Activated T-helper 1 cell treated with Interleukin-2 at 50 U/mL for 16 hours (primary cell): ENCODE measurements around the gene NCAPD2.

Experiments used
- DNase-seq: peaks from one replicate; pipeline ENCODE4 v3.0.0-alpha.2; 2020; ENCODE audit warnings: low read depth

Gene NCAPD2, protein sequence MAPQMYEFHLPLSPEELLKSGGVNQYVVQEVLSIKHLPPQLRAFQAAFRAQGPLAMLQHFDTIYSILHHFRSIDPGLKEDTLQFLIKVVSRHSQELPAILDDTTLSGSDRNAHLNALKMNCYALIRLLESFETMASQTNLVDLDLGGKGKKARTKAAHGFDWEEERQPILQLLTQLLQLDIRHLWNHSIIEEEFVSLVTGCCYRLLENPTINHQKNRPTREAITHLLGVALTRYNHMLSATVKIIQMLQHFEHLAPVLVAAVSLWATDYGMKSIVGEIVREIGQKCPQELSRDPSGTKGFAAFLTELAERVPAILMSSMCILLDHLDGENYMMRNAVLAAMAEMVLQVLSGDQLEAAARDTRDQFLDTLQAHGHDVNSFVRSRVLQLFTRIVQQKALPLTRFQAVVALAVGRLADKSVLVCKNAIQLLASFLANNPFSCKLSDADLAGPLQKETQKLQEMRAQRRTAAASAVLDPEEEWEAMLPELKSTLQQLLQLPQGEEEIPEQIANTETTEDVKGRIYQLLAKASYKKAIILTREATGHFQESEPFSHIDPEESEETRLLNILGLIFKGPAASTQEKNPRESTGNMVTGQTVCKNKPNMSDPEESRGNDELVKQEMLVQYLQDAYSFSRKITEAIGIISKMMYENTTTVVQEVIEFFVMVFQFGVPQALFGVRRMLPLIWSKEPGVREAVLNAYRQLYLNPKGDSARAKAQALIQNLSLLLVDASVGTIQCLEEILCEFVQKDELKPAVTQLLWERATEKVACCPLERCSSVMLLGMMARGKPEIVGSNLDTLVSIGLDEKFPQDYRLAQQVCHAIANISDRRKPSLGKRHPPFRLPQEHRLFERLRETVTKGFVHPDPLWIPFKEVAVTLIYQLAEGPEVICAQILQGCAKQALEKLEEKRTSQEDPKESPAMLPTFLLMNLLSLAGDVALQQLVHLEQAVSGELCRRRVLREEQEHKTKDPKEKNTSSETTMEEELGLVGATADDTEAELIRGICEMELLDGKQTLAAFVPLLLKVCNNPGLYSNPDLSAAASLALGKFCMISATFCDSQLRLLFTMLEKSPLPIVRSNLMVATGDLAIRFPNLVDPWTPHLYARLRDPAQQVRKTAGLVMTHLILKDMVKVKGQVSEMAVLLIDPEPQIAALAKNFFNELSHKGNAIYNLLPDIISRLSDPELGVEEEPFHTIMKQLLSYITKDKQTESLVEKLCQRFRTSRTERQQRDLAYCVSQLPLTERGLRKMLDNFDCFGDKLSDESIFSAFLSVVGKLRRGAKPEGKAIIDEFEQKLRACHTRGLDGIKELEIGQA (N-terminal part only)

DNA sequence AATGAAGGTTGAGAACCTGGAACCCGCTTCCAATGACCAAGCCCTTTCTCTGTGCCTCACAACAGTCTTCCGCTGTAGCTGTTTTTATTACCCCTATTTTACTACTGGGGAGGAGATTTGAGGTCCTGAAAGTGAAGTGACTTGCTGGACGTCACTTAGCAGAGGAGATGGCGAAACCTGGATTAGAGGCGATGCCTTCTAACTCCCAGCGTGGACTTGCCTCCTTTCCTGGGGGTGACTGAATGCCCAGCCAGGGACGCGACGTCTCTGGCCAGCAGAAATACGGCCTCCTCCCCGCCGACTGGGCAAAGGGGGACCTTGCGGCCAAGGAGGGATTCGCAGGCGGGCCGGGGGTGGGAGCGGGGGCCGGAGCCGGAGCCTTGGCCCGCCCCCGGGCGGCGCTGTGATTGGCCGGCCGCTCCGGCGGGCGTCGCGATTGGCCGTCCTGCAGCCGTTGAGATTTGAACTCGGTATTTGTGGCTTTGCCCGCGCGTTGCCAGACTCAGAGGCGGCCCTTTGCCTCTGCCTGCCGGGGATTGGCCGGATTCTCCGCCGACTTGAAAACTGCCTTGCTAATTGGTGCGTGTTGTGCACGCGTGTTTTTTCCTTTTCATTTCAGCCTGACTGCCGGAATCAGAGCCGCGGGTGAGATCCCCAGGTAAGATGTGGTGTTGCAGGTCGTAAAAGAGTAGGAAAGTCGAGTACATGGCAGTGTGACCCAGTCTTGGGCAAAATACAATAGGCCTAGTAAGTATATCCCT lies at the start of gene NCAPD2:
NCAPD2 (plus strand) TSS at position 606 of the 761 bp plus-strand sequence. CDS start 997 bp downstream, outside the sequence.
- peak; percentile 91 for DNase-seq

DNA sequence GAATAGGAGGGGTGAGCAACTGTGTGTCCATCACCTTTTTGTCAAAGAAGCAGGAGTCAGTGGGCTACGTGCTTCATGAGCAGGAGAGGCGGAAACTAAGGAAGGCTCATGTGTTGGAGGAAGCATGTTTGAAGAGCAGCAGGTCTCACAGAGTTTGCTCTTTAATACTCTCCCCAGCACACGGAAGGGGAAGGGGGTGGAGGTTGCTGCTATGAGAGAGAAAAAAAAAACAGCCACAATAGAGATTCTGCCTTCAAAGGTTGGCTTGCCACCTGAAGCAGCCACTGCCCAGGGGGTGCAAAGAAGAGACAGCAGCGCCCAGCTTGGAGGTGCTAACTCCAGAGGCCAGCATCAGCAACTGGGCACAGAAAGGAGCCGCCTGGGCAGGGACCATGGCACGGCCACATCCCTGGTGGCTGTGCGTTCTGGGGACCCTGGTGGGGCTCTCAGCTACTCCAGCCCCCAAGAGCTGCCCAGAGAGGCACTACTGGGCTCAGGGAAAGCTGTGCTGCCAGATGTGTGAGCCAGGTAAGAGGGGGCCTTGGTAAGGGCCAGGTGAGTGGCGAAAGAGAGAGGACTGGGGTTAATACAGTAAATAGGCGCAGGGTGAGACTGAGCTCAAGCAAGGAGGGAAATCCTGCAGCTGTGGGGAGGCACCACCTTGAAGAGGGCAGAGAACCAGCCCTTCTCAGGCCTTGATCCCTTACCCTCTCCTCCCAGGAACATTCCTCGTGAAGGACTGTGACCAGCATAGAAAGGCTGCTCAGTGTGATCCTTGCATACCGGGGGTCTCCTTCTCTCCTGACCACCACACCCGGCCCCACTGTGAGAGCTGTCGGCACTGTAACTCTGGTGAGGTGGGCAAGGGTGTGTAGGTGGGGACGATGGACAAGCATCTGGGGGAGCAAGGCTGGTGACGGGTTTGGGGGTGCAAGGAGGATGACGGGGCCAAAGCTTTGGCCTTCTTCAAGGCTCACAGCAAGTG lies 48.9 kb upstream of the NCAPD2 start, which contains the start of gene CD27:
CD27 (plus strand) TSS at position 252 of the 985 bp plus-strand sequence; CDS start at position 393, 141 bp downstream.
- DNase-seq = no peak

DNA sequence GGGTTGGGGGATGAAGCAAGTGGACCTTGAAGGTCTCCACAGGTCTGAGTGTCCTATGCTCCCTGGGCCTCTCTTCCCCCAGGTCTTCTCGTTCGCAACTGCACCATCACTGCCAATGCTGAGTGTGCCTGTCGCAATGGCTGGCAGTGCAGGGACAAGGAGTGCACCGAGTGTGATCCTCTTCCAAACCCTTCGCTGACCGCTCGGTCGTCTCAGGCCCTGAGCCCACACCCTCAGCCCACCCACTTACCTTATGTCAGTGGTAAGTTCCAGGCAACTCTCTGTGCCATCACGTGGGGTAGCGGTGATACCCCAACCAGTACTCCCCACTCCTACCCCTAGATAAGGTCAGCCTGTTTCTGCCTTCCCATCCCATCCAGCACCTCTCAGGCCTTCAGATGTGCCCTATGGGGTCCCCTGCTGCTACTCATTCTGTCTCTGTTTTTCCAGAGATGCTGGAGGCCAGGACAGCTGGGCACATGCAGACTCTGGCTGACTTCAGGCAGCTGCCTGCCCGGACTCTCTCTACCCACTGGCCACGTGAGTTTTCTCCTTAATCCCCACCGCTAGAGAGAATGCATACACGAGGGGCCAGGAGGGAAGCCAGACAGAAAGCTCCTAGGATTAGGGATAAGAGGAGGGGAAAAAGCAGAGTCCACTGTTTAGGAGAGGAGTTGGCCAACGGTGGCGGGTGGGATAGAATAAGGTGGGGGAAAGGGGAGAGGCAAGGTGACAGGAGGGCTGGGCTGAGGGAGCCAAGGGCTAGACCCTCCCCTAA lies 43.6 kb upstream of the NCAPD2 start:
- no peak for DNase-seq

DNA sequence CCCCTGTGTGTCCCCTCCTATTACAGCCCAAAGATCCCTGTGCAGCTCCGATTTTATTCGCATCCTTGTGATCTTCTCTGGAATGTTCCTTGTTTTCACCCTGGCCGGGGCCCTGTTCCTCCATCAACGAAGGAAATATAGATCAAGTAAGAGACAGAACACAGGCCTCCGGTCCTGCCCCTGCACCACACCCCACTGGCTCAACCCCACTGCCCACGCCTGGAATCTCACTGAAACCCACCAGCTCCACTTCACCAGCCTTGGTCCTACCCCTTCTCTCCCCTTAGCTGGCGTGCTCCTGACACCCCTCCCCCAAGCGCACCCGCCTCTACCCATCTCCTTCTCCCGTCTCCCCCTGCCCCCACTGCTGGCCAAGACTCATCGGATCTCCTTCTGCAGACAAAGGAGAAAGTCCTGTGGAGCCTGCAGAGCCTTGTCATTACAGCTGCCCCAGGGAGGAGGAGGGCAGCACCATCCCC lies 43.0 kb upstream of the NCAPD2 start:
- no peak for DNase-seq

DNA sequence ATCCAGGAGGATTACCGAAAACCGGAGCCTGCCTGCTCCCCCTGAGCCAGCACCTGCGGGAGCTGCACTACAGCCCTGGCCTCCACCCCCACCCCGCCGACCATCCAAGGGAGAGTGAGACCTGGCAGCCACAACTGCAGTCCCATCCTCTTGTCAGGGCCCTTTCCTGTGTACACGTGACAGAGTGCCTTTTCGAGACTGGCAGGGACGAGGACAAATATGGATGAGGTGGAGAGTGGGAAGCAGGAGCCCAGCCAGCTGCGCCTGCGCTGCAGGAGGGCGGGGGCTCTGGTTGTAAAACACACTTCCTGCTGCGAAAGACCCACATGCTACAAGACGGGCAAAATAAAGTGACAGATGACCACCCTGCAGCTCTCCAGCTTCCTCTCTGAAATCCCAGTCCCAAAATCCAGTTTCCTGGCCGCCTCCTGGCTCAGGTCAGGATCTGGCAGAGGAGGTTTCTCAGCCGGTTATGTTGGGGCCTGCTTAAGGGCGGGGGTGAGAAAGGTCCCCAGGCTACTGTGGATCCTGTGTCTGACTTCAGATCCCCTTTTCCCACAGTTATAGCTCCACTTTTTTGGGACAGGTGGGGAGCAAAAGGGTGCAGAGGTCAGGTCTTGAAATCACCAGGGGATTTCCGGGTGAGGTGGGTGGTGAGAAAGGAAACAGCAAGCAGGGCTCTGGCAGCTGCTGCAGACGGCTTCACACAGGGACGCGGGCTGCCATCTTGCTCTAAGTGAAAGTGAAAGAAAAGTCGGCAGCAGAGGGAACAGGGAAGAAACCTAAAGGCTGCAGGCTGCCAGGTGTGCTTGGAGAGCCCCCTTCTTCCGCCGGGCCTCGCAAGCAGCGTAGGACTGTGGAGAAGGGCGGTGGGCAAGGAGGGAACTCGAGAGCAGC lies 42.3 kb upstream of the NCAPD2 start, which contains the start of gene TAPBPL:
TAPBPL (plus strand) TSS at position 695 of the 897 bp plus-strand sequence. CDS start 207 bp downstream, outside the sequence.
- peak; percentile 63 for DNase-seq

DNA sequence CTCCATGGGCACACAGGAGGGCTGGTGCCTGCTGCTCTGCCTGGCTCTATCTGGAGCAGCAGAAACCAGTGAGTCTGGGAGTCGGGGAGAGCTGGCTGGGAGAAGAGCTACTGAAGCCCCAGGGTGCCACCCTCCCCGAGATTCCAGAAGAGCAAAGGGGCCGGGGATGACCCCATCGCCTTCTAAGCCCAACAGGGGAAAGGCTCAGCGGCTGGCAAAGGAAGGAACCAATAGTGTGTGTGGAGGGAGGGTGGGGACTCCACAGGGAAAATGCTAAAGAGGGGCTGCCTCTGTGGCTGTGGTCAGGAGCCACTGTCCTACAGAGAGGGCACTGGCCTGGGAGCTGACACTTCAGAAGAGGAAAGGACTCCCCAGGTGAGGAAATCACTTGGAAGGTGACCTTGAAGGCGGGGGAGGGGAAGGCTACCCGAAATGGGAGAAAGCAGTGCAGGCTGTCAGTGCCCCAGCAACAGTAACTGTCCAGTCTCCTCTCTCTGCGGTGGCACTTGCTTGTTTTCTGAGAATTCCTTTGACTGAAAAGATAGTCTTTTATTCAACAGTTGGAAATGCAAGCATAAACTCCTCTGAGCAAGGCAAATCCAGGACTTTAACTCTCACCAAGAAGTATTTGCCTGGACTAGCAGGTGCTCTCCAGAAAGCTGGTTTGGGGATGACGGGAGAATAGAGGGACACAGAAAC lies 41.5 kb upstream of the NCAPD2 start:
- no peak for DNase-seq

DNA sequence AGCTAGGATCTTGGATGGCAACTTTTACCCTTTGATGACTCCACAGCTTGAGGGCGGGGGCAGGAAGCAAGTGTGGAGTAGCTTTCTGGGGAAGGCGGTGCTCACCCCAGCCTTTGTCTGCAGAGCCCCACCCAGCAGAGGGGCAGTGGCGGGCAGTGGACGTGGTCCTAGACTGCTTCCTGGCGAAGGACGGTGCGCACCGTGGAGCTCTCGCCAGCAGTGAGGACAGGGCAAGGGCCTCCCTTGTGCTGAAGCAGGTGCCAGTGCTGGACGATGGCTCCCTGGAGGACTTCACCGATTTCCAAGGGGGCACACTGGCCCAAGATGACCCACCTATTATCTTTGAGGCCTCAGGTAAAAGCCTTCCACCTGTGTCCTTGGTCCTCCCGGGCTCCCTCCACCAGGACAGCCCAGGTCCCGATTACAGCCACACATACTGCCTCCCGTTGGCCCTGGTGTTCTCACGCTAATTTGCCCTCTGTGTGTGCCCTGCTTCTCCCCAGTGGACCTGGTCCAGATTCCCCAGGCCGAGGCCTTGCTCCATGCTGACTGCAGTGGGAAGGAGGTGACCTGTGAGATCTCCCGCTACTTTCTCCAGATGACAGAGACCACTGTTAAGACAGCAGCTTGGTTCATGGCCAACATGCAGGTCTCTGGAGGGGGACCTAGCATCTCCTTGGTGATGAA lies 40.8 kb upstream of the NCAPD2 start:
- no peak for DNase-seq

DNA sequence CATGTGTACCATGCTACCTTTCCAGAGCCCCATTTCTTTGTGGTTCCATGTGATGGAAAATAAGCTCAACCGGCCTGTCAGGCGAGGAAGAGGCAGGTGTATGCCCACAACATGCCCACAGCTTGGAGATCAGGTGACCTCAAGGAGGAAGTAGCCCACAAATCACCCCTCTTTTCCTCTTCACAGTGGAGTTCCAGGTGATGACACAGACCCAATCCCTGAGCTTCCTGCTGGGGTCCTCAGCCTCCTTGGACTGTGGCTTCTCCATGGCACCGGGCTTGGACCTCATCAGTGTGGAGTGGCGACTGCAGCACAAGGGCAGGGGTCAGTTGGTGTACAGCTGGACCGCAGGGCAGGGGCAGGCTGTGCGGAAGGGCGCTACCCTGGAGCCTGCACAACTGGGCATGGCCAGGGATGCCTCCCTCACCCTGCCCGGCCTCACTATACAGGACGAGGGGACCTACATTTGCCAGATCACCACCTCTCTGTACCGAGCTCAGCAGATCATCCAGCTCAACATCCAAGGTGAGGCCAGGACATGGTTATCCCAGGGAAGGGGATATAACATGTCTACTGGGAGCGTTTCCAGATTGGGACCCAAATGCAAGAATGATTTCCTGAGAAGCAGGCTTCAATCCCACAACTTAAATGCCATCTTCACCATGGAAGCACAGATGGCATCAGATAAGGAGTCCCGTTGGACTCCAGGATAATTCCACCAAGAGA lies 36.5 kb upstream of the NCAPD2 start:
- DNase-seq = no peak

DNA sequence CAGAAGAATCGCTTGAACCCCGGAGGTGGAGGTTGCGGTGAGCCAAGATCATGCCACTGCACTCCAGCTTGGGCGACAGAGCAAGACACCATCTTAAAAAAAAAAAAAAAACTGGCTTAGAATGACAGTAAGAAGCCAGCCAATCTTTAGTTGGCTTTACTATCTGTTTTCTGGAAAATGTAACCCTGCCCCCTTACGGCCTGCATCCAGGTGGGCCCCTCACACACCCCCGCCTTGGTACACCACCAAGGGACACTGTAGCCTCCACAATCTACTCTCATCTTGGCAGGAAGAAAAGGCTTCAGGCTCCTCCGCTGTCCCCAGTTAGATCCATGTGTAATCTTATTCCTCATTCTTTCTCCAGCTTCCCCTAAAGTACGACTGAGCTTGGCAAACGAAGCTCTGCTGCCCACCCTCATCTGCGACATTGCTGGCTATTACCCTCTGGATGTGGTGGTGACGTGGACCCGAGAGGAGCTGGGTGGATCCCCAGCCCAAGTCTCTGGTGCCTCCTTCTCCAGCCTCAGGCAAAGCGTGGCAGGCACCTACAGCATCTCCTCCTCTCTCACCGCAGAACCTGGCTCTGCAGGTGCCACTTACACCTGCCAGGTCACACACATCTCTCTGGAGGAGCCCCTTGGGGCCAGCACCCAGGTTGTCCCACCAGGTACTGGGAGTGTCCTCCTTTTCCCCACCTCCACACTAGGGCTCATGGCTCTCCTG lies 35.5 kb upstream of the NCAPD2 start:
- no peak for DNase-seq

DNA sequence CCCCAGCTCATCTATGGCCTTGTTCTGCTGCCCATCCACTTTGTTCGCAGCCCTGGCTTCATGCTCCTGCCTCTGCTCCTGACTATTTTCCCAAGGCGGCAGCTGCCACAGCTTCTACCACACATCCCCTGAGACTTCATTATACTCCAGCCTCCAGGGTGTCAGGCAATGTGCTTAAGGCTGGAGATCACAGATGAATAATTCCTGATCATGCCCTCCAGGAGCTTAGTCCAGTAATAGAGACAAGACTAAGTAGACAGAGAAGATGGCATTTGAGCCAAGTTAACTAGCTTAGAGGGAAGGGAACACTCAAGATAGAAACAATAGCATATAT lies 34.9 kb upstream of the NCAPD2 start:
- no peak for DNase-seq

DNA sequence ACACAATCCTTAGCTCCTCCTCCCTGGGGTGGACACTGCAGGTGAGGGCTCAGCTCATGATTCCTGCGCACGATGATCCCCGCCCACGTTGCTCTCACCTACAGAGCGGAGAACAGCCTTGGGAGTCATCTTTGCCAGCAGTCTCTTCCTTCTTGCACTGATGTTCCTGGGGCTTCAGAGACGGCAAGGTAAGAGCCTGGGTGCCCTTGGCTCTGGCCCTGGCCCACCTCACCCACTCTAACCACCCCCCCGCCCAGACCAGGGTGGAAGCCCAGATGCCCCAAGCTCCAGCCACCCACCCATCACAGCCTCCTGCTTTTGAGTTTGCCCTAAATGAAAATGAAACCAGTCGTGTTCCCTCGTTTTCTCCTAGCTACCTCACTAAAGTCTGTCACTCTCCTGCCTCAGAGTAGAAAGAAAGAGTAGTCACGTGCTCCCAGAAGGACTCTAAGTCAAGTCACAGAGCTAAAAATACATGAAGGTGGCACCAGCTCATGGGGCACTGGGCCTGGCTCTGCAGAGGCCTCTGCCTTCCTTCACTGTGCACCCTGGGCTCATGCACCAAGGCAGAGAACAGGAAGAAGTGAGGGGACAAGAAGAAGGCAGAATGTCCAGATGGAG lies 33.0 kb upstream of the NCAPD2 start:
- no peak for DNase-seq

DNA sequence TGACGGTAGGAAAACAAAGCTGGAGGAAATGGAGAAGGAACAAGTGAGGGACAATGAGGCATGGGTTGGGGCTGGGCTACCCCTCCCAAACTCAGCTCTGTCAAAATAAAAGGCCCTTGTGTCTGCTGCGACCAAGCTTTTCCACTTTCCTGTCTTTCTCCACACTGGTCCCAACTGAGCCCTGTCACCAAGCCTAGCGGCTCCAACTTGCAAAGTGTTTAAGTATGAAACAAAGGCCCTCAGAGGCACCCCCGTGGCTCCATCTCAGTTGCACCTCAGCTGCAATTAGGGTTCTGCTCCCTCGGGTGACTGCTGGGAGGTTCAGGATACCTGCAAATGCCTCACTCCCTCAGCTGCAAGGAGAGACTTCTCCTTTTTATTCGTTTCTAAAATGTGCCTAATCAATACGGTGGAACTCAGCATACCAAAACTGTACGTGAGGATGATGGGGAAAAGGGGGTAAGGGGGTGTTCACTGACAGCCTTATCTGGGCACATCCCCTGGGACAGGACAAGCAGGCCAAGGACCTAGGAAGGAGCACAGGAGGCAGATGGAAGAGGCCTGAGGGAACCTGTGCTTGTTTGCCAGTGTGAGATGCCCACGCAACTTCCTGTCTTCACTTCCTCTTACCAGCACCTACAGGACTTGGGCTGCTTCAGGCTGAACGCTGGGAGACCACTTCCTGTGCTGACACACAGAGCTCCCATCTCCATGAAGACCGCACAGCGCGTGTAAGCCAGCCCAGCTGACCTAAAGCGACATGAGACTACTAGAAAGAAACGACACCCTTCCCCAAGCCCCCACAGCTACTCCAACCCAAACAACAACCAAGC lies 32.3 kb upstream of the NCAPD2 start:
- DNase-seq = peak; percentile 75

DNA sequence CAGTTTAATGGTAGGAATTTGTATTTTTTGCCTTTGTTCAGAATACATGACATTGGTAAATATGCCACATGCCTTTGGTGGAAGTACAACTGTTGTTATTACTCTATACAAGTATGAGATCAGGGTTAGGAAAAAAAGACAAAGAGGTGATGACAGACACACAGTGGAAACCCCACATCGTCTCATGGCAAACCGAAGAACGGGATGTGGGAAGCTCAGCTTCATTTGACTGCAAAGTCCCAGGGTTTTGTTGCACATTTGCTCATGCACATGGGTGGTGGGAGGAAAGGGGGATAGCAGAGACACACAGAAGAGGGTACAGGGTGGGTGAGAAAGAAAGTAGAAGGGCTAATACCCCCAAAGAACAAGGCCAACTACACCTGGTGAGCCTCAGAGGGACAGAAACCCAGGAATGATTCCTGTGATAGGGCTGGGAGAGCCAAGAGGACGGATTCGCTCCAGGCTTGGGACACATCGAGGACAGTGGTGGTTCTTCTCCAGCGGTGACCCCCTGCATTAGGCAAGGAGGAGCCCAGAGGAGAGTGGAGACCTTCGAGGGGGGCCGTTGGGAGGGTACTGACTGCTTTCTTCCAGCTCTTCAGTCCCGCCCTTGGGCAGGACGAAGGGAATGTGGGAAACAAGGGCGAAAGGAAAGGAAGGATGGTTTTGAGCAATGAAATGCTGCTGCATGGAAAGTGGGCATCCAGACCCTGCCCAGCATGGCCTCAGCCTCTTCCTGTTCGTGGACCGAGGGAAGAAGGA lies 31.5 kb upstream of the NCAPD2 start:
- no peak for DNase-seq
